IPS-18c (cell line): ENCODE data around the gene PLA2G2C.
A peak's percentile ranks its signal among the peaks of the same experiment; 100 is the strongest.
"Not testable (repeated sequence)": the region's sequence is repeated elsewhere in the genome, so short reads cannot be mapped to it uniquely, and the experiment has no call there.

Experiments used
- H3K4me3 ChIP-seq: 2 replicates; pipeline ENCODE4 v1.7.0; 2013; ENCODE audit warnings: low read depth, mild to moderate bottlenecking, low read length, moderate library complexity; ENCODE audit not compliant: insufficient read depth
- H3K9me3 ChIP-seq: one replicate; pipeline ENCODE4 v1.6.1; 2013; ENCODE audit warnings: mild to moderate bottlenecking, low read length, moderate library complexity; ENCODE audit not compliant: control insufficient read depth, insufficient read depth

PLA2G2C gene, protein sequence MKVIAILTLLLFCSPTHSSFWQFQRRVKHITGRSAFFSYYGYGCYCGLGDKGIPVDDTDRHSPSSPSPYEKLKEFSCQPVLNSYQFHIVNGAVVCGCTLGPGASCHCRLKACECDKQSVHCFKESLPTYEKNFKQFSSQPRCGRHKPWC

DNA sequence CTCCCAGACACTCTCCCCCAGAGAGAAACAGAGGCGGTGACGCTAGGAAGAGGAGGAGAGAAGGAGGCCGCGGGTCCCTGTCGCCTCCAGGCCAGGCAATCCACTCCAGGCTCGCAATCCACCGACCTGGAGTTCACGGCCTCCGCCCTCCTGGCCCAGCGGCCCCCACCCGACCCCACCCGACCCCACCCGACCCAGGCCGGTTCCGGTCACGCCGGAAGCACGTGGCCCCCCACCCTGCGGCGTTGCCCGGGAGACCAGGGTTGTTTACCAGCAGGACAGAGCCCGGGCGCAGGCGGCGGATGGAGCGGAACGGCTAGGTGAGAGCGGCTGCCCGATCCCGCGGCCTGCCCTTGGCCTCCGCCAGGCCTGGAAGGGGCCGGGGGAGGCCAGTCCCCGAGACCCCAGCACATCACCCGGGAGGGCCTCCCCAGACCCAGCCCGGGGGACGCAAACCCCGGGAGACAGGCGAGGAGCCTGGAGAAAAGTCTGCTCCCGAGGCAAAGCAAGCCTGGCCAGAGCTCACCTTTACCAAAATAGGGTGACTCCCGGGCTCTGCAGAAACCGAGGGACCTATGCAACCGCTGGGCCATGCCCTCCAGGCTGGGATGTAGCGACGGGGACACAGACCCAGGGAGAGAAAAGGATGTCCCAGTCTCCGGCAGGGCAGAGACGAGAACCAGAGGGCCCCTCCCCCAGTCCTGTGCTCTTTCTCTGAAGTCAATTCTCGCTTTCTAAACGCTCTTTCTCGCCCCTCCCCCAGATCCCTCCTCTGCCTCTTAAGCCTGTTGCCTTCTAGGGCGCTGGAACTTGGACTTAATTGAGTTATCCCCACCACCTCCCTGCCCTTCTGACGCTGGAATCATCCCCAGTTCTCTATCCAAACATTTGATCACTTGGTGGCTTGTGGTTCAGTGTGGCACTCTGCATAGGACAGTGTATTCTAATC, at the start of gene PLA2G2C, which contains the start of gene UBXN10:
TSS of gene PLA2G2C (minus strand) at position 685 of the 949 bp plus-strand sequence. CDS start 9,155 bp downstream, outside the sequence.
TSS of gene UBXN10 (plus strand) at position 263 of the 949 bp plus-strand sequence. CDS start 4,466 bp downstream, outside the sequence.
- H3K4me3 ChIP-seq: peak within 1 kb of the TSS; percentile 58
- no peaks in the 10 kb centered on the region for H3K9me3 ChIP-seq

DNA sequence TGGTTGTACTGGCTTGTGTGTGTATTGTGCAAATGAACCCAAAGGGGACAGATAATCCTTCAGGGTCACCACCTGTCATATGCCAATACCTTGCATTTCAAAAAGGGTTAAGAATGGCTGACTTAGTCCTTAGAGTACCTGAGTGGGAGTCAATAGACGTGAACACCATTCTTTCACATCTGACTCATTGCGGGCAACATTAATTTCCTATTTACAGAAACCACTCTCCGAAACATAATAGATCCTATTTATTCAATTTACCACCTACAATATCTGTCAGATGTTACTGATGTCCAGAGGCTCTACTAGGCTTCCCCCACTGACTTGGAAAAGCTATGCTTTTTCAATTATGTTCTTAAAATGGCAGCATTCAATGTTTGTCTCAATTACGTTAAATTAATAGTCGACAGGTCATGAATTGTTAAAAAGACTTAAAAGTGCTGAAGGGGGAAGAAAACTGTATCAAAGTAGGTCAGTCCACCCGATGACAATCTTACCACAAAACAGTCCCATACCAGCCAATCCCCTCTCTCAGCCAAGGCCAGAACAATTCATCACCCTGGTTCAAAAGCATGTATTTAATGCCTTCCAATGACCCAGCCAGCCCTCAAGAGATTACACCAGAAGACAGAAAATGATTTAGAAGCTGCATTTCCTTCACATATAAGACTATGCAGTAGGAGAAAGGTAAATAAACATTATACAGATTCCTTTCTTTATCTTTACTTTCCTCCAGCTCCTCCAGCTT, 48.6 kb upstream of the PLA2G2C start:
- Histone ChIP-seq H3K4me3 (no peak overlapping the region), H3K9me3 (no peaks in the 10 kb centered on the region)

DNA sequence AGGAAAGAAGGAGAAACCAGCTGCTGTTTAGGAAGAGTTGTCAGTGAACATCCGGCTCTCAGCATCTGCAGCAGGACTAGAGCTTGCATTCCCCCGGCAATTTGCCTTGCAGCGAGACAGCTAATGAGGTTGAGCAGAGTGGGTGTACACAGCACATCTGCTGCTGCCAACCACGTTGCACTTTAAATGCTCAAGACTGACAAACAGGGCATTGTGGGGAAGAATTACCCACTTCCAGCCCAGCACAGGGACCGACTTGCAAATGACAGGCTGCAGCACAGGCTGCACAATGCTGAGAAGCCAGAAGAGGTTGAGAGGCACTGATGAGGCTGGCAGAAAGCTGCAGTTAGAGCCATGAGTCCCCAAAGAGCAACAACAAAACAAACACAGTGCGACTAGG, 47.5 kb upstream of the PLA2G2C start:
- Histone ChIP-seq H3K9me3 (no peaks in the 10 kb centered on the region), H3K4me3 (no peak overlapping the region)

DNA sequence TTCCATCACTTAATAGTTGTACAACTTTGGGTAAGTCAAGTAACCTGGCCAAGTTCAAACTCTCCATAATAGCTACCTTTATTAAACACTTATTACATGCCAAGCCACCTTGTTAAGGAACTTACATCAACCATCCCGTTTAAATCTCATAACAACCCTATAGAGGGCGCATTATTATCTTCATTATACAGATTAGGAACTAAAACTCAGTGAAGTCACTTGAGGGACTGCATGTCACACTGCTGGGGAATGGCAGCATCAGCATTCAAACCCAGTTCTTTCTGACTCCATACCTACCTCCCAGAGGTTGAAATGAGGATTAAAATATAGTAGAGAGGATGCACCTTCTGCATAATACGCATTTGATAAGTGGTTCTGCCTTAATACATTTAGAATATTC, 47.1 kb upstream of the PLA2G2C start:
- no peaks in the 10 kb centered on the region for H3K9me3 ChIP-seq
- H3K4me3 ChIP-seq: no peak overlapping the region

DNA sequence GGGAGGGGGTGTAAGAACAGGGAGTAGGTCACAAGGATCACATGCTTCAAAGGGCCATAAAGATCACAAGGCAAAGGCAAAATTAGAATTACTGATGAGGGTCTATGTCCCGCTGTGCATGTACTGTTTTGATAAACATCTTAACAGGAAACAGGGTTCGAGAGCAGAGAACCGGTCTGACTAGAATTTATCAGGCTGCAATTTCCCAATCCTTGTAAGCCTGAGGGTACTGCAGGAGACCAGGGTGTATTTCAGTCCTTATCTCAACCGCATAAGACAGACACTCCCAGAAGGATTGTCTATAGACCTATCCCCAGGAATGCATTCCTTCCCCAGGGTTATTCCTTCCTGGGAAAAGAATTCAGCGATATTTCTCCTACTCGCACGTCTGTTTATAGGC, 46.2 kb upstream of the PLA2G2C start:
- not testable (repeated sequence) for H3K9me3 ChIP-seq, H3K4me3 ChIP-seq

DNA sequence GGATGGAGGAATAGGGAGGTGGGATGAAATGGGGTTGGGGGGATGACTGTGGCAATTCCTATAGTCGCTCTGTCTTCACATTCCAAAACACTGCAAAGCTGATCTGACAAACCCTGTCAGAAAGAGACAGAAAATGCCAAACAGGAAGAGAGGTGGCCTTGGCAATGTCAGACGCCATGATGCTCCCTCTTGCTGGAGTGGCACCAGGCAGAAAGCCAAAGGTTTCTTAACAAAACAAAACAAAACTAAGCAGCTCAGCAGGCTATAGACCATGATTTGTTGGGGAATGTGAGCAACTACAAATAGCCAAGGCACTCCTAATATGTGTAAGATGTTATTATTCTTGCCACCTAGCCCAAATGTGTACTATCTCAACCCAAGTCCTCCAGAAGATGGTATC, 42.9 kb upstream of the PLA2G2C start:
- H3K4me3 ChIP-seq: no peak overlapping the region

DNA sequence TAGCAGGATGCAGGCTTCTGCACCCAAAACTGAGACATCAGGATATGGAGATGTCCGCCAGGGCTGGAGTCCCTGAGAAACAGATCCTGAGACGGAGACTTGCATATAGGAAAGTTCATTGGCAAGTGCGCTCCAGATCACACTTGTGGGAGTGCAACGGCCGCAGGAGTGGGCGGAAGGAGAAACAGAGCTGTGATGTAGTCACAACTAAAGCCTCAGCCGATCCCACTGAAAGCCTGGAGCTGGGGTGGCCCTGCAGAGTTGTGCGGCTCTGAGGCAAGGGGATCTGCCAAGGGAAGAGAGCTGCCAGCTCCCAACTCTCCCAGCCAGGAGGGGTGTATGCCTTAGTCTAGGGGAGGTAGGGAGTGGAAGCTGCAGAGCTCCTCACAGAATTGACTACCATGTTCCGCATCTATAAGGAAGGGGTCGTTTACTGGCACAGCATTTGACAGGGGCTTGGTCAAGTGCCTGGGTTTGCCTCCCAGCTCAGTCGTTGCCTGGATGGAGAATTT, 42.1 kb upstream of the PLA2G2C start:
- no peak overlapping the region for H3K4me3 ChIP-seq
- no peaks in the 10 kb centered on the region for H3K9me3 ChIP-seq

More for the DNA sequence above, 42.9 kb upstream of the PLA2G2C start:
- H3K9me3 ChIP-seq: no peaks in the 10 kb centered on the region

DNA sequence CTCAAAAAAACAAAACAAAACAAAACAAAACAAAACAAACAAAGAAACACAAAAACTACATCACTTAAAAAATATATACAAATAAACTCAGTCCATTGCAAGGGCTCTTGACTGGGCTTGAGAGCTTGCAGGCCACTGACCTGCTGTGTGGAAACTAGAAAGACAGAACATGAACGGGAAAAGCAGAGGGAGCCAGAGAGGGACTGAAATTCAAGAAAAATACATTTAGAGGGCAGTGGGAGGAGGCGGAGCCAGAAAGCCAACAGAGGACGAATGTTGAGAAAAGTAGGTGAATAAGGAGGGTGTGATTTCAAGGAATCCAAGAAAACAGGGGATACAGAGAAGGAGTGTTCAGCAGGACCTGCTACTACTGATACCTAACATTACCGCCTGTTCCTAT, 41.4 kb upstream of the PLA2G2C start:
- no peaks in the 10 kb centered on the region for H3K9me3 ChIP-seq
- no peak overlapping the region for H3K4me3 ChIP-seq

DNA sequence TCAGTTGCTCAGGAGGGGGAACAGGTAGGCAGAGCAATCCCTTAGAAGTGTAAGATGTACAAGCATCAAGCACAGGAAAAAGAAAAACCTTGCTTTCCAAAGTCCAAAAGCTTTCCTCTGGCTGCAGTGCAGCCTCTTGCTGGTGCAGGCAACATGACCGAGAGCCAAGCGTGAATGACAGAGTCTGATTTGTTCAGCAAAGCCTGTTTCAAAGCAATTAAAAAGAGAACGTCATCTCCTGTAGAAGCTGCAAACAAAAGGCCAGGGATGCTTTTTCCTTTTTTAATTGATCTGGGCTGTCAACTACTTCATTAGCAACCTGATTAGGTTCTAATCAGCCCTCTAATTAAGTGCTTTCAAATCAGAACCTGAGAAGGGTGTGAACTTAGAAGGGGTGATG, 38.2 kb upstream of the PLA2G2C start:
- no peak overlapping the region for H3K4me3 ChIP-seq

DNA sequence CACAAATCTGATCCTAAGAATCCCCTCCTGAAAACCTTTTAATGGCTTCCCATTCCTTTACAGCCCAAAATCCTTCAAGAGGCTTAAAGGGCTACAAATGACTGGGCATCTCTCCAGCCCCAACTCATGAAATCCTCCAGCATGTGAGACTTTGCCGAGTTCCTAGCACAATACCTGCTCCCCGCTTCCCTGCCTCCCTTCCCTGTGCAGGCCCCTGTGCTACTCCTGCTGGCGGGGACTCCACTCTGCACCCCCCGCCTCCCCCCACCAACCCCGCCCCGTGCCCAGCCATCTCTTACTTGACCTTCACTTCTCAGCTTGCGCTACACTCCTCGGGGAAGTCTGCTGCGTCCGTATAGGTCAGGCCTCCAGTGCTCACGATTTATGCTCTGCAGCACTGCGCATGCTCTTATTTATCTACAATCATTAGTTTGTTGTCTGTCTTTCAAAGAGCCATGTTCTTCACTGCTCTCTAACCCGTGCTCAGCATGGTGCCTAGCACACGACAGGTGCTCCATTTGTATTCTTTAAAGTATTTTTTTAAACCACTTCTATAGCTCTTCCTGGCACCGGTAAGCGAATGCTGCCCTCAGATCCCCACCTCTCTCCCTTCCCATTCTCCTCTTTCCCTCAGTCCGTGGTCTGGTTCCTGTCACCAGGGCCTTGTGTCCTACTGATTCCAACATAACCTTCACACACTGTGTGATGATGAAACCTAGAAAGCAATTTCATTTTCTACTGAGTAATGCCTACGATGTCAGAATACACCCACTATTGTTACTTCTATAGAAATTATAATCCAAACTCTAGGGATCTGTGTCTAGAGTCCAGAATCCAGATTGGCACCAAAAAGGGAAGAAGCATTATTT, 37.5 kb upstream of the PLA2G2C start:
- Histone ChIP-seq H3K4me3 (no peak overlapping the region), H3K9me3 (no peaks in the 10 kb centered on the region)

More for the DNA sequence above, 38.2 kb upstream of the PLA2G2C start:
- H3K9me3 ChIP-seq: no peaks in the 10 kb centered on the region

DNA sequence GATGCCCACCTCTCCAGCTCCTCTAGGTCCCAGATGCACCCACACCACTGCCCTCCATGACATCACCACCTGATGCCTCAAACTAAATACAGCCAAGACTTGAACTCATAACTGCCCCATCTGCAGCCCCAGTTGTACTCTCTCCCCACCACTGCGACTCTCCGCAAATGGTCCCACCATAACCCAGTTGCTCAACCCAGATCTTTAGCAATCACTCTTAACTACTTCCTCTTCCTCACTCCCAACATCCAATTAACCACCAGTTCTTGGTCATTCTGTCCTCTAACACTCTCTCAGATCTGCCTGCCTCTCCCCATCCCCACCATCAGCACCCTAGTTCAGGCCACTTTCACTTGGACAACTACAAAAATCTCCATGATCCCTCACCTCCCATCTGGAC, 36.8 kb upstream of the PLA2G2C start:
- Histone ChIP-seq H3K4me3 (no peak overlapping the region), H3K9me3 (no peaks in the 10 kb centered on the region)

DNA sequence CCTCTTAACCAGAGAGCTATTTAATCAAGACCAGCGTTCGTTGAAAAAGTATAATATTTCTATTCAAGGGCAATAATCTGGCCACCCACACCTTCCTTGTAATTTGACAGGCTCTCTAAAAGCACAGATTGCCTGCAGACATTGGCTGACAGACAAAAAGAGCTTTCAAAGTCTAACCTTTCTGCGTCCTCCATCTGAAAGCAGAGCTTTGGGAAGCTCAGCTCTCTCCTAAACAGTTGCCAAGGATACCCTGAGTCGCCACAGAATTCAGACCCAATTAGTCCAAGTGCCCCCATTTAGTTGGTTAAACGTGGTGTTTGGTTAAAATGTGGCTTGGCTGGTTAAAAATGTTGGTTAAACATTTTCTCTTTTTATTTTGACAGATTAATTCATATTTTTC, 33.7 kb upstream of the PLA2G2C start:
- no peak overlapping the region for H3K4me3 ChIP-seq
- no peaks in the 10 kb centered on the region for H3K9me3 ChIP-seq

DNA sequence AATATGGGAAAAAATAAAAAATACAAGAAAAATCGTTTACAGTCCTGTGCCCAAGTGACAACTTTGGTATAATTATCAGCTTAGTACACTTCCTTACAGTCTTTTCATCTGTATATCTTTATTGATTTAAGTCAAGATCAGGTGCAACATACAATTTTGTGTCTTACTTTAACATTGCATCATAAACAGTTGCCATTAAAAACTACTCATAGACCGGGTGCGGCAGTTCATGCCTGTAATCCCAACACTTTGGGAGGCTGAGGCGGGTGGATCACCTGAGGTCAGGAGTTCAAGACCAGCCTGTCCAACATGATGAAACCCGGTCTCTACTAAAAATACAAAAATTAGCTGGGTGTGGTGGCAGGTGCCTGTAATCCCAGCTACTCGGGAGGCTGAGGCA, 32.7 kb upstream of the PLA2G2C start:
- H3K4me3 ChIP-seq, H3K9me3 ChIP-seq: not testable (repeated sequence)

DNA sequence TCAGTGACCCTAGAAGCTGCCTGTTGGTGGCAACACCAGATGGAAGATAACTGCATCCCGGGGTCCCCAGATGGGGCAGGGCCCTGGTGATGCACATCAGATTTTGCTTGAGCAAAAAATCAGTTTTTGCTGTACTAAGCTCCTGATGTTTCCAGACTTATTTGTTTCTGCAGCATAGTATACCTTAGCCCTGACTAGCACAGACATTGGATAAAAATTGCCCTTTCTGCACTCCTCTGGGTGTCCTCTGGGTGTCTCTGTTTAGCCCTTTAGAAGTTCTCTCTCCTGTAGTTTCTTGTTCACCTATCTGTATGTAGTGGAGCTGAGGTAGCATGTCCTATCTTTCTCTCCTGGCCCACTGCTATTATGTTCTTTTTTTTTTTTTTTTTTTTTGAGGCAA, 30.3 kb upstream of the PLA2G2C start:
- Histone ChIP-seq H3K9me3 (no peaks in the 10 kb centered on the region), H3K4me3 (no peak overlapping the region)

DNA sequence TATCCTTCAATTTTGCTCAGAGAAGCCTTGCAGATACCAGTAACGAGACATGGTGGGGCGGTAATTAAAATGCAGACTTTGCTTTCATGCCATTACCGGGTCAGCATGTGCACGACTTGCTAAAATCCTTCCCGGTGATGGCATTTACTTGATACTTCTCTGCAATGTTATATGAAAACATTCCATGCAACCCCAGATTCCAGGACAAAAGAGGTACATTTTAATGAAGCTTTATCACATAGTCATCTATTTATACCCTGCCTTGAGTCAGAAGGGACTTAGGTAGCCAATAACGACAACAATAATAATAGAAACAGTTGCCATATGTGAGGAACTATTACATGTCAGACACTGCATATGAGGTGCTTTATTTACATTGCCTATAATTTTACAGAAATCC, 29.4 kb upstream of the PLA2G2C start:
- H3K9me3 ChIP-seq: no peaks in the 10 kb centered on the region
- H3K4me3 ChIP-seq: no peak overlapping the region

DNA sequence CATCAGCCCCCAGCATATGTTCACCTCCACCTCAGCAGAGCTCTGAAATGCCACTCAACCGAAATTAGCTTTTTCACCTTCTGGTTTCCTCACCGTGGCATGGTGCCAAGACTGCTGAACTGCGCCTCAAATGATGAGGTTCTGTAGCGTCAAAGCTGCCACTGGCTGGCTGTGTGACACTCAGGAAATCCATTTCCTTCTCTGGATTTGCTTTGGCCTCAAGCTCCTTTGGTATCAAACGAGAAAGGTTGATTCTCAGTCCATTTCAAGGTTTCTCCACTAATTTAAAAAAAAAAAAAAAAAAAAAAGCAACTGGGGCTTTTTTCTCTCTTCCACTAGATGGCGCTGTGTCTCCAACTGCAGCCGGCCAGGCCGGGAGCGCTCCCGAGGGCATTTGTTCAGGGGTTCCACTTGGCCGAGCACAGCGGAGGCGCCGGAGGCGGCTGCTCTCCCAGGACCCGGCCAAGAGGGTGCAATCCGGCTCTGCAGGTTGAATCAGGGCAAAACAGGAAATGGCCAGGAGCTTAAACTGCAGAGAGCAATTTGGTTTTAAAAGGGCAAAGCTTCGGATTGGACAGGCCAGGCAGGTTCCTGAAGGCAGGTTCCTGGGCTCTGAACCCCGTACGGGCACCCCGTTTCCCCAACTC, 26.5 kb upstream of the PLA2G2C start:
- no peak overlapping the region for H3K4me3 ChIP-seq
- H3K9me3 ChIP-seq: no peaks in the 10 kb centered on the region
